Muscle layer of duodenum (tissue), 2 donors: ENCODE data around the gene SYK.
"Not testable (repeated sequence)": the region's sequence is repeated elsewhere in the genome, so short reads cannot be mapped to it uniquely, and the experiment has no call there.

Experiments used
- H3K27ac ChIP-seq: one replicate; pipeline ENCODE4 v1.7.0; 2013; ENCODE audit warnings: mild to moderate bottlenecking, low read length
- H3K27me3 ChIP-seq: one replicate; pipeline ENCODE4 v1.7.0; 2013; ENCODE audit warnings: low read depth, mild to moderate bottlenecking, control low read depth, low read length
- H3K36me3 ChIP-seq, 2 donors: one replicate each; pipeline ENCODE4 v1.7.0; 2013; ENCODE audit warnings: low read length in 2 of 2, control low read depth in 1 of 2, mild to moderate bottlenecking in 1 of 2; ENCODE audit not compliant: insufficient read depth in 2 of 2, control insufficient read depth in 1 of 2
- H3K4me1 ChIP-seq, 2 donors: one replicate each; pipeline ENCODE4 v1.7.0; 2013; ENCODE audit warnings: low read length in 2 of 2, mild to moderate bottlenecking in 2 of 2, control low read depth in 1 of 2, moderate library complexity in 1 of 2; ENCODE audit not compliant: insufficient read depth in 2 of 2, control insufficient read depth in 1 of 2
- H3K4me3 ChIP-seq, 2 donors: one replicate each; pipeline ENCODE4 v1.7.0; 2013; ENCODE audit warnings: low read length in 2 of 2, low read depth in 1 of 2, mild to moderate bottlenecking in 1 of 2
- H3K9me3 ChIP-seq, 2 donors: one replicate each; pipeline ENCODE4 v1.7.0; 2013; ENCODE audit warnings: low read length in 2 of 2, control low read depth in 1 of 2, mild to moderate bottlenecking in 1 of 2; ENCODE audit not compliant: control insufficient read depth in 1 of 2
- donor health status: healthy.

Gene SYK

GRCh38 chr9:90813523-90813922 is 11.9 kb downstream of the SYK start:
- H3K27ac ChIP-seq, result no peak overlapping the region

DNA sequence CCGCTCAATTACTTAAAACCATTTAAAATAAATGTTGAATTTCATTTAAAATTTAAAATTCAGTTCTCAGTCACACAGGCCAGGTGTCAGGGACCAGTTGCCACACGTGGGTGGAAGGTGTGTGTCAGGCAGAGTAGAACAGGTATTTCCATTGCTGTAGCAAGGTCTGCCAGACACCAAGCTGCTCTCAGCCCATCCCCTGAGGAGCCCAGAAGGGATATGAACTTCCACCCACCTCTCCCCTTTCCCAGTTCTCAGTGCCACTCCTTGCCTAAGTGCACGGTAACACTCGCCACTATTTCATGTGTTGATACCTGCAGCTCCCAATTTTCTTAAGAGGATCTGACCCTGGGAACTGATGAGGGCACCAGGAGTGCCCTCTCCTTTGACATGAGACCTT is 12.7 kb downstream of the SYK start:
- Histone ChIP-seq H3K36me3 (no peaks in the 10 kb centered on the region), H3K27ac (no peak overlapping the region), H3K4me1 (peaks cover 0 to 4% of the 10 kb centered on the region in 2 donors)

More at GRCh38 chr9:90813523-90813922, 11.9 kb downstream of the SYK start:
- H3K27me3 ChIP-seq, result no peaks in the 10 kb centered on the region
- H3K4me3 ChIP-seq, result no peak overlapping the region
- no peaks in the 10 kb centered on the region for H3K36me3 ChIP-seq
- peaks cover 0 to 4% of the 10 kb centered on the region in 2 donors for H3K4me1 ChIP-seq
- no peaks in the 10 kb centered on the region for H3K9me3 ChIP-seq

DNA sequence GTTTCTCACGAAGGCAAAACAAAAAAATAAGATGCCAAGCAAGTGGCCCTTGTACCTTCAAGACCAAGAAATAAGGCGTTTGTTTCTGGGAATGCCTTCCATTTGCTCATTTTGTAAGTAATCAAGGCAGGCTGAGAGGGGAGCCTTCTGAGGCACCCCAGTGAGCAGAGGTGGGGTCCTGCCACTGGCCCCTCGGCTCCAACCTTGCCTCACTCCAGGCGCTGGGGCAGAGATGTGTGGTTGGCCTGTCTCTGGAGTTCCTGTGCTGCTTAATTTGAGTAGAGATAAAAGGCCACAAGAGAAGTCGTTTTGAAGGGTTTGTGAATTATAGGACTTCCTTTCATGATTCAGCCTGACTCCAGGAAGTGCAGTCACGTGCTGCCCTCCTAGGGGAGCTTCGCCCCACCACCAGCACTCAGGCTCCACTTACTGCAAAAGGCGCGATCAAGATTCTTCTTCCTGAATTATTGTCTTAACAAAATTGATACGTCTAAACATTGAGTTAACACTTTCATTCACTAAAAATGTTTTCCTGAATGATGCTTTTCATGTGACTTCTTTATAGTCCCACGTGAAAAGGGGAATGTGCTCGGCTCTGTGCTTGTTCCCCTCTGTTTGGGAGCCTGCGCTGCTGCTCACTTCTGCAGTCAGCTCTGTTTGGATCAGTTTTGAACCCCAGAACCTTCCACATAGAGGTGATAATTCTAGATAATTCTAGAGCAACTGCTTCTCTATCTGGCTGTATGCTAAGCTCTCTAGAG is 13.7 kb downstream of the SYK start:
- Histone ChIP-seq H3K9me3 (no peaks in the 10 kb centered on the region), H3K36me3 (no peaks in the 10 kb centered on the region), H3K4me1 (peaks cover 0 to 4% of the 10 kb centered on the region in 2 donors), H3K27ac (peak overlapping the region; percentile 28), H3K27me3 (no peaks in the 10 kb centered on the region), H3K4me3 (no peak overlapping the region)

More for the DNA sequence above, 12.7 kb downstream of the SYK start:
- Histone ChIP-seq H3K27me3 (no peaks in the 10 kb centered on the region), H3K9me3 (no peaks in the 10 kb centered on the region), H3K4me3 (no peak overlapping the region)

- Histone ChIP-seq H3K9me3 (no peaks in the 10 kb centered on the region), H3K36me3 (no peaks in the 10 kb centered on the region), H3K4me1 (peaks cover 0 to 4% of the 10 kb centered on the region in 2 donors), H3K4me3 (no peak overlapping the region), H3K27ac (peak overlapping the region; percentile 28), H3K27me3 (no peaks in the 10 kb centered on the region)
Measured at GRCh38 chr9:90815944-90816357, 14.3 kb downstream of the SYK start.

- Histone ChIP-seq H3K4me3 (no peak overlapping the region), H3K36me3 (no peaks in the 10 kb centered on the region), H3K27ac (no peak overlapping the region), H3K27me3 (no peaks in the 10 kb centered on the region), H3K9me3 (no peaks in the 10 kb centered on the region), H3K4me1 (peaks cover 0 to 4% of the 10 kb centered on the region in 2 donors)
Measured at GRCh38 chr9:90816690-90817089, 15.1 kb downstream of the SYK start.

GRCh38 chr9:90818279-90818678 is 16.7 kb downstream of the SYK start:
- H3K27me3 ChIP-seq, result no peaks in the 10 kb centered on the region
- no peak overlapping the region for H3K27ac ChIP-seq
- H3K4me3 ChIP-seq, result no peak overlapping the region
- no peaks in the 10 kb centered on the region for H3K36me3 ChIP-seq
- peaks cover 0 to 6% of the 10 kb centered on the region in 2 donors for H3K9me3 ChIP-seq
- H3K4me1 ChIP-seq, result no peaks in the 10 kb centered on the region

GRCh38 chr9:90820406-90820805 is 18.8 kb downstream of the SYK start:
- H3K27ac ChIP-seq, H3K9me3 ChIP-seq, H3K4me1 ChIP-seq, H3K27me3 ChIP-seq, H3K36me3 ChIP-seq, H3K4me3 ChIP-seq: not testable (repeated sequence)

- not testable (repeated sequence) for H3K27ac ChIP-seq, H3K27me3 ChIP-seq, H3K4me1 ChIP-seq, H3K36me3 ChIP-seq, H3K4me3 ChIP-seq, H3K9me3 ChIP-seq
Measured at GRCh38 chr9:90821236-90821635, 19.6 kb downstream of the SYK start.

GRCh38 chr9:90821697-90822096 is 20.1 kb downstream of the SYK start:
- Histone ChIP-seq H3K9me3 (peaks cover 0 to 7% of the 10 kb centered on the region in 2 donors), H3K36me3 (no peaks in the 10 kb centered on the region), H3K4me1 (no peaks in the 10 kb centered on the region), H3K4me3 (no peak overlapping the region), H3K27ac (no peak overlapping the region), H3K27me3 (no peaks in the 10 kb centered on the region)

DNA sequence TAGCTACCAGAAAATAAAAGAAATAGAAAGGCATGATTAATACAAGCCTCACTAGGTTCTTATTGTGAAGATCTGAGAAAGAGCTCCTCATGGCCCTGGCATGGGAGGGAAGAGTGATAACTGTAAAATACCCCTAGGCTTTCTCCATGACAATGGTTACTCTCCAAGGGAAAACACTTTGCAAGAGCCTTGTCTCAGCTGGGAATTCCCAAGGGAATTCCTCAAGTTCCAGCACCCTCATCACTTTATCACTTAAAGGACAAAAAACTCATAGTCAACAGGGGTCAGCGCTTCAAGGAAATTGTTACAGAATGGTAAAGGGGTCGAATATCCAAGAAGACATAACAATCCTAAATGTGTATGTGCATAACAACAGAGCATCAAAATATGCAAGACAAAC is 21.2 kb downstream of the SYK start:
- no peaks in the 10 kb centered on the region for H3K27me3 ChIP-seq
- H3K36me3 ChIP-seq, result no peaks in the 10 kb centered on the region
- H3K9me3 ChIP-seq, result peaks cover 0 to 7% of the 10 kb centered on the region in 2 donors
- no peak overlapping the region for H3K27ac ChIP-seq
- no peak overlapping the region for H3K4me3 ChIP-seq
- H3K4me1 ChIP-seq, result peaks cover 5 to 6% of the 10 kb centered on the region in 2 donors

DNA sequence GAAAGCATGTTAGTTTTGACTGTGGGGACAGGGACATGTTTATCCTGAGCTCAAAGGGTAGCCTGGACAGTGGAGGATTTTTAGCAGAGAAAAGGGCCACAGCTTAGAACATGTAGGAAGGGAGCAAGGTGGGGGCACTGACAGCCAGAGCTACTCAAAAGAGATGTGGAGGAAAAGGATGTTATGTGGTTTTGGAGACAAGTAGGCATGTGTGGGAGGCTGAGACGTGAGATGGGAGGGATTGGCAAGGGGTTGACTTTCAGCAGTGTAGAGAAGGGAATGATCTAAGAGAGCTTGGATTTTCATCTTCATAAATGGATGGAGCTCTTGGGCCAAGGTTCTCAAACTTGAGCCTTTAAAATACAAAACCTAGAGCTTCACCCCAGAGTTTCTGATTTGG is 24.0 kb downstream of the SYK start:
- H3K36me3 ChIP-seq, result no peaks in the 10 kb centered on the region
- peaks cover 0 to 7% of the 10 kb centered on the region in 2 donors for H3K9me3 ChIP-seq
- H3K4me3 ChIP-seq, result no peak overlapping the region
- no peaks in the 10 kb centered on the region for H3K27me3 ChIP-seq
- no peak overlapping the region for H3K27ac ChIP-seq
- H3K4me1 ChIP-seq, result peaks cover 6% of the 10 kb centered on the region in 2 donors
